PC-9 (cell line): ENCODE measurements around the gene ERC2. TPM values are rescaled to one million over a fixed set of nuclear protein-coding genes. Genes with fewer than 3 reads are reported as not detected.

Source experiments
- BruUV-seq: library from RNA; stranded (reverse); fragments of 400-500 nt; replicated peaks from 2 replicates; lab custom pipeline; 2021; lab: Mats Ljungman, UMichigan
- CTCF ChIA-PET: fragments of 300-600 bp; sonication (Branson Sonifier 250); formaldehyde crosslinking; loops from one replicate; lab custom pipeline; 2022; ENCODE audit warnings: antibody characterized with exemption; lab: Charles Lee
- POLR2A ChIA-PET: fragments of 300-600 bp; sonication (Branson Sonifier 250); formaldehyde crosslinking; loops from one replicate; lab custom pipeline; 2022; ENCODE audit warnings: antibody characterized with exemption; ENCODE audit not compliant: unreplicated experiment; lab: Charles Lee
- DNase-seq, 2 experiments: peaks; one replicate each; pipeline versions ENCODE4 v3.0.0 to v3.0.0-alpha.2; 2015 to 2022; ENCODE audit warnings: mixed read lengths in 1 of 2
- H2AFZ ChIP-seq: fragments of 200-600 bp; sonication (generic); 2 replicates; pipeline ENCODE4 v1.8.1; 2017; ENCODE audit warnings: antibody characterized with exemption
- H3F3A ChIP-seq: fragments of 200-600 bp; sonication (generic); 2 replicates; pipeline ENCODE4 v1.8.1; 2017; ENCODE audit warnings: antibody characterized with exemption, mild to moderate bottlenecking, low read depth; ENCODE audit not compliant: insufficient read depth
- H3K27ac ChIP-seq: fragments of 200-600 bp; sonication (generic); 2 replicates; pipeline ENCODE4 v1.6.1; 2016; ENCODE audit warnings: mixed run types
- H3K27me3 ChIP-seq: fragments of 200-600 bp; sonication (generic); 2 replicates; pipeline ENCODE4 v1.6.1; 2016; ENCODE audit warnings: low read depth, mixed run types; ENCODE audit not compliant: insufficient read depth
- H3K36me3 ChIP-seq: fragments of 200-600 bp; sonication (generic); 2 replicates; pipeline ENCODE4 v1.6.1; 2016; ENCODE audit warnings: low read depth, mixed run types
- H3K4me1 ChIP-seq: fragments of 200-600 bp; sonication (generic); replicated peaks from 2 replicates; pipeline ENCODE4 v1.6.1; 2016; ENCODE audit warnings: mixed run types; ENCODE audit not compliant: insufficient read depth
- H3K4me2 ChIP-seq: fragments of 200-600 bp; sonication (generic); 2 replicates; pipeline ENCODE4 v1.6.1; 2017; ENCODE audit warnings: mixed run types
- H3K4me3 ChIP-seq: fragments of 200-600 bp; sonication (generic); 2 replicates; pipeline ENCODE4 v1.6.1; 2016; ENCODE audit warnings: mixed run types
- H3K79me2 ChIP-seq: fragments of 200-600 bp; sonication (generic); 2 replicates; pipeline ENCODE4 v1.6.1; 2017; ENCODE audit warnings: low read depth, mixed run types
- H3K9me2 ChIP-seq: fragments of 200-600 bp; sonication (generic); 2 replicates; pipeline ENCODE4 v1.8.1; 2017; ENCODE audit warnings: mild to moderate bottlenecking; ENCODE audit not compliant: insufficient read depth
- H3K9me3 ChIP-seq: fragments of 200-600 bp; sonication (generic); 2 replicates; pipeline ENCODE4 v1.8.1; 2016; ENCODE audit warnings: low read depth; ENCODE audit not compliant: insufficient read depth
- H4K20me1 ChIP-seq: fragments of 200-600 bp; sonication (generic); 2 replicates; pipeline ENCODE4 v1.8.1; 2017; ENCODE audit not compliant: insufficient read depth
- CTCF ChIP-seq: fragments of 200-600 bp; sonication (generic); conservative IDR thresholded peaks from 2 replicates; pipeline ENCODE4 v1.6.1; 2017; ENCODE audit warnings: mixed run types, antibody characterized with exemption, mild to moderate bottlenecking, moderate library complexity
- EZH2 ChIP-seq: fragments of 200-600 bp; sonication (generic); IDR thresholded peaks from 2 replicates; pipeline ENCODE4 v1.8.0; 2017; ENCODE audit warnings: antibody characterized with exemption, low read depth
- intact Hi-C: fragments of 100-400 bp; cut with micrococcal nuclease; formaldehyde crosslinking; loops from one replicate; pipeline ENCODE4 v1.10.0; 2022; ENCODE audit not compliant: unreplicated experiment
- total RNA-seq: library from RNA; stranded (reverse); gene quantifications from 2 replicates; pipeline ENCODE4 v1.2.3, GENCODE V29; 2021

Gene ERC2
- total RNA-seq, 1 experiment from 2014 or later = 1.4 TPM

DNA sequence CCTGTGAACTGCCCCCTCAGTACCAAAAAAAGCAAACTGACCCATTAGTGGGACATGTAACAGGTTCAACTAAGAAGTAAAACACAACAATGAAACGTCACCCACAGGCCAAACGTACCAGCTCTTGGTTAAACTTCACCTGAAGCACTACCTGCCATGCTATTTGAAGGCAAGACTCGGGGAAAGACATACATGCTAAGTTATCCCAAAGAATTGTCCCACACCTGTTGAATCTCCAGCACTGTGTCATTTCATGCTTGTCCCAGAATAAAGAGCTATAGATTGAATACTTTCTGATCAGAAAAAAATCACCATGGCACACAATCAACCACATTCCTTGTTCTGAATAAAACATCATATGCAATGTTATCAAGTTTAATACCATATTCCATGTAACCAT is 785.8 kb downstream of the ERC2 start:
- Histone ChIP-seq H3K4me2 (no peak overlapping the region), H4K20me1 (no peaks in the 10 kb centered on the region), H3K27ac (no peak overlapping the region), H3K4me1 (no peaks in the 10 kb centered on the region), H3K9me2 (no peaks in the 10 kb centered on the region), H3K79me2 (no peaks in the 10 kb centered on the region), H3K9me3 (no peaks in the 10 kb centered on the region), H3K27me3 (no peaks in the 10 kb centered on the region), H3F3A (no peaks in the 10 kb centered on the region), H3K36me3 (no peaks in the 10 kb centered on the region), H3K4me3 (no peak overlapping the region), H2AFZ (no peak overlapping the region)
- TF ChIP-seq CTCF = no peak
- no peak for TF ChIP-seq EZH2
- no peak for DNase-seq
- ChIA-PET POLR2A (interaction anchor here (0.6 kb wide), 2 partner anchors 13 to 22 kb away, joined by 7 to 8 read pairs; no protein-coding TSS in a partner anchor), CTCF (no interaction called here)
- intact Hi-C loops = no loop called here
- no TSS peak for BruUV-seq

DNA sequence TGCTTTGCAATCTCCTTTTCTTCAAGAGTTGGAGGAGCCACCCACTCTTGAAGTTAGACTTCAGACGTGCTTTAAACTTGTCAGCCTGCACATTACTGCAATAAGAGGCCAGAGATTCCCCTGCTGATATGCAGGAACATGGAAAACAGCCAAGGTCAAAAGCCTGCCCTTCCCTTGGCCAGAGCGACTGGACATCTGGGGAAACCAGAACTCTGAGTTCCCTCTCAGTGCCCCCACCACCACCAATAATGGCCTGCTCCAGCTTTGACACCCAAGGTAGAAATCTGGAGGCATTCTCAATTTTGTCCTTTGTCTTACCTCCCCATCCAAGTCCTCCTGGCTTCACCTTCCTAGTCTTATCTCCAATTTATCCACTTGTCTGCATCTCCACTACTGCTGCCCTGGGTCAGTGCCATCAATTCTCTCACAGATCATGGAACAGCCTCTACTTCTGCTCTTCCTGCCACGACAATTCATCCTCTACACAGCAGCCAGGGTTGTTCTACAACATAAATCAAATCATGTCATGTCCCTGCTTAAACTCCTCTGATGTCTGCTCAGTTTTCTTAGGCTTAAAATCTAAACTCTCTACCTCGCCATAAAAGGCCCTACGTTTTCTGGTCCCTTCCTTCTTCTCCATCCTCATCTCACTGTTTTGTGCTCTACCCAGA is 789.6 kb downstream of the ERC2 start:
- Histone ChIP-seq H3K9me2 (no peaks in the 10 kb centered on the region), H3K79me2 (no peaks in the 10 kb centered on the region), H3K9me3 (no peaks in the 10 kb centered on the region; the same call in 1 of the 2 replicates), H3K4me1 (peaks cover 8% of the 10 kb centered on the region), H3K4me2 (no peak overlapping the region), H2AFZ (no peak overlapping the region), H3F3A (no peaks in the 10 kb centered on the region), H3K27me3 (no peaks in the 10 kb centered on the region), H3K36me3 (no peaks in the 10 kb centered on the region), H3K4me3 (no peak overlapping the region), H3K27ac (no peak overlapping the region), H4K20me1 (no peaks in the 10 kb centered on the region)
- POLR2A ChIA-PET = no interaction called here
- intact Hi-C loops = no loop called here
- BruUV-seq = no TSS peak
- CTCF ChIA-PET = no interaction called here
- no peak for DNase-seq
- TF ChIP-seq CTCF (no peak), EZH2 (no peak)

DNA sequence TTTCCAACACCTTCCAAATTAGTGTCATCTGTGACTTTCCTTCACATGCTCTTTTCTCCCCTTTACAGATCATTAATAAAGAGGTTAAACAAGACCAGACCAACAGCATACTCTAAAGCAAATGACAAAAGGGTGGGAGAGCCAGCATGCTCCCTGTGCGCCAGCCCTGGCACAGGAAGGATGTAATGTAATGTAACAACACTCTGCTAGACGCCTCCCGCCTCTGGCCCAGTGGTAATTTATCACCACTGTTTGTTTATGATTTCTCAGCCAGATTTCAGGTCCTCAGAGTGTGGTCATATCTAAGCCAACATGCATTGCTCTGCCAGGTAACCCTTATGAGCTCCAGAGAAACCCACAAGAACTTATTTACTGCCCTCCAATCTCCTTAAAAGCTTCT is 791.6 kb downstream of the ERC2 start:
- Histone ChIP-seq H3K79me2 (no peaks in the 10 kb centered on the region), H3K4me3 (no peak overlapping the region), H3K9me3 (no peaks in the 10 kb centered on the region; the same call in 1 of the 2 replicates), H3K4me1 (peaks cover 8% of the 10 kb centered on the region), H3K9me2 (no peaks in the 10 kb centered on the region), H3K36me3 (no peaks in the 10 kb centered on the region), H3K27ac (no peak overlapping the region), H3K4me2 (no peak overlapping the region), H2AFZ (no peak overlapping the region), H3K27me3 (no peaks in the 10 kb centered on the region), H4K20me1 (no peaks in the 10 kb centered on the region), H3F3A (no peaks in the 10 kb centered on the region)
- ChIA-PET POLR2A (no interaction called here), CTCF (no interaction called here)
- no TSS peak for BruUV-seq
- intact Hi-C loops = no loop called here
- peak; percentile 19 to 42 for DNase-seq
- TF ChIP-seq CTCF (no peak), EZH2 (no peak)
